NT2/D1 (cell line): ENCODE data around the gene RIPOR2.

Source experiments
- SUZ12 ChIP-seq: IDR thresholded peaks from 2 replicates; pipeline ENCODE4 v1.6.1; 2011; ENCODE audit not compliant: insufficient read length, insufficient read depth; ENCODE audit errors: extremely low read depth
- YY1 ChIP-seq: IDR thresholded peaks from 2 replicates; pipeline ENCODE4 v1.6.1; 2011; ENCODE audit not compliant: insufficient read length, insufficient read depth
- ZNF274 ChIP-seq: IDR thresholded peaks from 2 replicates; pipeline ENCODE4 v1.6.1; 2011; ENCODE audit warnings: mild to moderate bottlenecking, low read depth, low read length

DNA sequence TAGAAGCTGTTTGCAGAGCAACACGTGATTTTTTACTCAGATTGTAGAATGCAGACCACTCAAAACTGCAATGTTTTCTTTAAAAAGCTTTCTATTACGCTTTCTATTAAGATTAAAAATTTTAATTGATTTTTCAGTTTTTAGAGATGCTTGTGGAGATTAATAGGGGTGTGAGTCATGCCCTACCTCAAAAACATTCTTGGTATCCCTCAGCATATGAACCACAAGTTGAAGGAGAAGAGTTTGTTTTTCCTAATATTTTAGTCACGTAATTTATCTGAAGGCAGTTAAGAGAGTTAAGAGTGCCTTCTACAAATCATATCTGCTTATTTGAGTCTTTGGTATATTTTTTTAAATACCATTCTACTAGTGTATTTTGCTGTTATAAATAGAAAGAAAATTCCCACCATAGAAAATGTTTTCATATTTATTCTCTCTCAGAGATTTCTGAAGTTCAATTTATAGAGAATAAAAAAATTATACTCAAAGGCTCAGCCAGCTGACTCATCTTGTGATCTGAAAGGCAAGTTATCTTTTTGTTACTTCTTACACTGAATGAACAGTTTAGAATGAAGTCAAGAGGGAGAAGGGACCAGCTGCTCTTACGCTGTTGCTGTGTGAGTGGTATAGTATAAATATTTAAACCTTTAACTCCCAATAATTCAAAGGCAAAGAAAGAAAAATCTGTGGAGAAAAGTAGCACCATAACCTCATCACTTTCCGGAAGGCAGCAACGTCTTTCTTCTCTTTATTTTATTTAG is 7.6 kb downstream of the RIPOR2 start:
- TF ChIP-seq SUZ12 (no peak), YY1 (no peak), ZNF274 (no peak)
